Activated CD8-positive, alpha-beta memory T cell treated with anti-CD3 and anti-CD28 coated beads for 1 hour (primary cell): ENCODE results near the gene ATP6V1F.

Source experiments
- DNase-seq, 2 donors: peaks; one replicate each; pipeline ENCODE4 v3.0.0-alpha.2; 2020; ENCODE audit warnings: low read depth in 1 of 2; ENCODE audit errors: extremely low read depth in 1 of 2

The ATP6V1F gene

GRCh38 chr7:128881458-128882125, 18.9 kb downstream of the ATP6V1F start:
- no peak for DNase-seq

GRCh38 chr7:128882134-128882533, 19.5 kb downstream of the ATP6V1F start:
- no peak for DNase-seq

GRCh38 chr7:128883622-128884448, 21.2 kb downstream of the ATP6V1F start:
- DNase-seq: peak; percentile 58 to 86

DNA sequence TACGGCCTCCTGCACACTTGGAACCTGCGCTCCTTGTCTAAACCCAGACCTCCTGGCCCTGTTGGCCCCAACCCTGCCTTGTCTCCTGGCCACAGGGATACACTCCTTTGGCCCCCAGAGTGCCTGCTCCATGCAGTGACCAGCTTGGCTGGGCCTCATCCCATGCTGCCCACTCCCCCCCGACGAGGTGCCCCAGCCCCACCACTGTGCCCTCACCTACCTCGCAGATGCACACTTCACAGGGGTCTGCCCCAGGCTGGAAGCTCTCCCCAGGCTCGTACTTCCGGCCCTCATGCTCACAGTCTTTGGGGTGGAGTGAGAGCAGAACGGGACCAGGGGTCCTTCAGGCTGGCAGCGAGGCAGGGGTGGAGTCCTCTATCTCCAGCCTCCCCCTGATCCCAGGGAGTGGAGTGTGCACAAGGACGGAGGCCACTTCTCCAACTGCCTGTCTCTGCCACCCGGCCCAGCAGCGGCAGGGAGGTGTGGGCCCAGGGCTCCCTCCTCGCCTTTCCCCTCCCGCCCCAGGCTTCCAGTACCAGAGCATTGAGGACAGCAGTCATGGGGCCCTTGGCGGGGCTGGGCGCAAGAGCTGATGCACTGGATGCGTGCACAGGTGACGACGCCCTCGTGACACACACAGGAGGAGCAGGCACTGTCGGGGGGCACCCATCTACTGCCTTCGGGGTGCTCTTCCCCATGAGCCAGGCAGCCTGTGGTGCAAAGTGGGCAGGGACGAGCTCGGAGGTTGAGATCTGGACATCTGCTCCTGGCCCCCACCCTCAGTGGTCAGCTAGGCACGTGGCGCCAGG, 22.1 kb downstream of the ATP6V1F start:
- DNase-seq: no peak

- DNase-seq: no peak
Observed at GRCh38 chr7:128885370-128886187, 22.9 kb downstream of the ATP6V1F start.

GRCh38 chr7:128886391-128887168, 23.9 kb downstream of the ATP6V1F start:
- no peak for DNase-seq

GRCh38 chr7:128887169-128888038, 24.7 kb downstream of the ATP6V1F start:
- DNase-seq: no peak

- DNase-seq: no peak
Observed at GRCh38 chr7:128888039-128888755, 25.5 kb downstream of the ATP6V1F start.

DNA sequence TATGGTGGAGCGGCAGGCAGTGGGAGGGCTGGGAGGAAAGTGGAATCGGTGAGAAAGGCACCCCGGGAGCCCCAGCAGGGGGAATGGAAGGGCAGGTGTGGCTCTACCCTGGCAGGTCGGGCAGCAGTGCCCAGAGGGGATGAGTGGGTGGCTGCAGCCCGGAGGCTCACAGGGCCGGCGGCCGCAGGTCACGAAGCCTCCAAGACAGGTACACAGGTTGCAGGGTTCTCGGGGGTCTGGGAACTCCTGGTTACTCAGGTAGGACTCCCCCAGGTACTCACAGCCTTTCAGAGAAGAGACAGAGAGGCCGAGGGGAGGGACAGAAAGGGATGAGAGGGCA, 26.1 kb downstream of the ATP6V1F start:
- no peak for DNase-seq

GRCh38 chr7:128889121-128889520, 26.5 kb downstream of the ATP6V1F start:
- DNase-seq: no peak

- DNase-seq: no peak
Observed at GRCh38 chr7:128890306-128891109, 27.9 kb downstream of the ATP6V1F start.

GRCh38 chr7:128891110-128891941, 28.7 kb downstream of the ATP6V1F start:
- no peak for DNase-seq

DNA sequence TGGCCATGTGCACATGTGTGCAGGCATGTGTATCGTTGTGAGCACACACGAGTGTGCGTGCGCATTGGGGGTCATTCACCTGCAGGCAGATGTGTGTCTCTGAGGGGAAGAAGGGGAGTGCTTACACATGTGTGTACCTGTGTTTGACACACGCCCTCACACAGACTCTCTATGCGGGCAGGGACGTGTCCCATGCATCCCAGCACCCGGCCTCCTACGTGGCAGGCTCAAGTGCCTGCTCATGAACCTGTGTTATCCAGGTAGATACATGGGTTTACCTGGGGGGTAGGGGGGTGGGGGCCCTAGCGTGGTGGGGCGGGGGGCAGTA, 29.2 kb downstream of the ATP6V1F start:
- DNase-seq: no peak

GRCh38 chr7:128892521-128893250, 30.0 kb downstream of the ATP6V1F start:
- no peak for DNase-seq

- no peak for DNase-seq
Observed at GRCh38 chr7:128893251-128894100, 30.8 kb downstream of the ATP6V1F start.
